ENCODE measurements around the gene LIMS2. TPM values are rescaled to one million over a fixed set of nuclear protein-coding genes. Genes with fewer than 3 reads are reported as not detected.

LIMS2 gene
- total RNA-seq, 4 donors from 2014 or later: 9.7 to 97.3 (median 22.4) TPM

DNA sequence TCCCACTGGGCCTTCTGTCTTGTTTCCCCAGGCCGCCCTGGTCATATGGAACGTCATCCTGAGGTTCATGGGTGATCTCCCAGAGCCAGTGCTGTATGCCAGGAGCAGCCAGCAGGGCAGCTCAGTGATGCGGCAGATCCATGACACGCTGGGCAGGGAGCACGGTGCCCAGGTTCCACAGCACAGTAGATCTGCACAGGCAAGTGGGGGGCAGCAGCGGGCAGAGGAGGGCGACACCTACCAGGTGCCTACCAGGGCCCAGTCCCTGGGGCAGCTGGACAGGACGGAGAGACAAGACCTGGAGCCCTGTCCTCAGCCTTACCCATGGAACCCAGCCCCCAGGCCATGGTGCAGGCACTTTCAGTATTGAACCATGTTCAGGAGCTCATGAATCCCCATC is 65.5 kb downstream of the LIMS2 start:
- ATAC-seq (ENCODE audit: low FRiP score): no peak
- TF ChIP-seq CTCF (IDR thresholded peaks at IDR 0.05): no peak
- DNase-seq (ENCODE audit: low spot score): no peak

GRCh38 chr2:127609031-127609751 is 66.1 kb downstream of the LIMS2 start:
- DNase-seq (ENCODE audit: low spot score): no peak
- TF ChIP-seq CTCF (IDR thresholded peaks at IDR 0.05): no peak
- no peak for ATAC-seq (ENCODE audit: low FRiP score)

DNA sequence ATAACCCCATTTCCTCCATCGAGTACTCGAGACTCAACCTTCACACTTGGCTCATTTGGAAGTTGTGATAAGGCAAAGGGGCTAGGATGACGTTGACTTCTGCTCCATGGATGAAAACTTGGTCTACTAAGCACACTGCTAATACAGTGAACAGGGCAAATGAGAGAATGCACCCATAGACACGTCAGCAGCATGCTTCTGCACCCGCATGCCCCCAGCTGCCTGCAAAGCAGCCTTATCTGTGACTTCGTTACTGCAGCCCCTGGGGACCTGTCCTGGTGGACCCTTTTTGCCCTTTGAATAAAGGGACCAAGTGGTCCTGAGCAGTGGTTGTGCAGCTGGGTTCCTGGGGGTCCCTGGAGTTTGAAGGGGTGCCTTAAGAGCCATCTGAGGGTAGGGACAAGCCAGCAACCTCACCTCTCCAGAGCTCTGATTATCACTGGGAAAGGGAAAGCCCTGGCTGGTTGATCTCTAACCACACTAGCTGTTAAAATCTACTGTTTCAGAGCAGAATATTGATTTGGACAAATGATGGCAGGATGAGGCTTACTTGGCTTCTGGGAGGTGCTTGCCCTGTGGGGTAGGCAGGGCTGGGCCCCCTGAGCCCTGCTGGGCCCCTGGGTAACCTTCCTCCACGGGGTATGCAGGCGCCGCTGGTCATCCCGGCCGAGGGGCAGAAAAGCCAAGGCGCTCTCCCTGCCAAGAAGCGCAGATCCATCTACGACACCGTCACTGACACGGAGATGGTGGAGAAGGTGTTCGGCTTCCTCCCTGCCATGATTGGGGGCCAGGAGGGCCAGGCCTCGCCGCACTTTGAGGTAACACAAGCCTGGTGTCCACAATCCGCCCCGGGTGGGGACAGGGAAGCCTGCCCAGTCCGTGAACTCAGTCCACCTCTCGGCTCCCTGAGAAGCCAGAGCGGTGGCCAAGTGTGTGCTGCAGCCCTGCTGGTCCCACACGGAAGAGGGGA is 67.0 kb downstream of the LIMS2 start:
- no peak for TF ChIP-seq CTCF (IDR thresholded peaks at IDR 0.05)
- ATAC-seq (ENCODE audit: low FRiP score): no peak
- no peak for DNase-seq (ENCODE audit: low spot score)

GRCh38 chr2:127607399-127607908 is 67.9 kb downstream of the LIMS2 start:
- no peak for TF ChIP-seq CTCF (IDR thresholded peaks at IDR 0.05)
- ATAC-seq (ENCODE audit: low FRiP score) (no peak), DNase-seq (ENCODE audit: low spot score) (no peak)

GRCh38 chr2:127606625-127607398 is 68.5 kb downstream of the LIMS2 start:
- DNase-seq (ENCODE audit: low spot score) (no peak), ATAC-seq (ENCODE audit: low FRiP score) (no peak)
- TF ChIP-seq CTCF (IDR thresholded peaks at IDR 0.05): no peak

GRCh38 chr2:127605691-127606263 is 69.6 kb downstream of the LIMS2 start:
- no peak for DNase-seq (ENCODE audit: low spot score)
- no peak for ATAC-seq (ENCODE audit: low FRiP score)

More at GRCh38 chr2:127605691-127606263, 69.6 kb downstream of the LIMS2 start:
- no peak for TF ChIP-seq CTCF (IDR thresholded peaks at IDR 0.05)
